RWPE1 (cell line): ENCODE measurements around the gene GLIPR1L2.

Source experiments
- CTCF ChIA-PET: fragments of 350-600 bp; sonication (Branson Sonifier 250); formaldehyde crosslinking; extraction: SDS; loops from one replicate; lab custom pipeline; 2021; lab: Yijun Ruan, JAX
- POLR2A ChIA-PET: fragments of 400-600 bp; formaldehyde crosslinking; extraction: SDS; loops from one replicate; lab custom pipeline; 2020; ENCODE audit warnings: antibody characterized with exemption; ENCODE audit not compliant: low non-redundant PET; lab: Yijun Ruan, JAX
- DNase-seq: peaks from one replicate; pipeline ENCODE4 v3.0.0; 2012; ENCODE audit warnings: low spot score
- H3K27ac ChIP-seq: fragments of 450-650 bp; 2 replicates; pipeline ENCODE4 v1.5.1; 2017
- TF ChIP-seq, protein P1 (sequence below): fragments of 450-650 bp; conservative IDR thresholded peaks from 2 replicates; pipeline ENCODE4 v1.5.1; 2017; ENCODE audit warnings: low read depth, mild to moderate bottlenecking

Gene GLIPR1L2

DNA sequence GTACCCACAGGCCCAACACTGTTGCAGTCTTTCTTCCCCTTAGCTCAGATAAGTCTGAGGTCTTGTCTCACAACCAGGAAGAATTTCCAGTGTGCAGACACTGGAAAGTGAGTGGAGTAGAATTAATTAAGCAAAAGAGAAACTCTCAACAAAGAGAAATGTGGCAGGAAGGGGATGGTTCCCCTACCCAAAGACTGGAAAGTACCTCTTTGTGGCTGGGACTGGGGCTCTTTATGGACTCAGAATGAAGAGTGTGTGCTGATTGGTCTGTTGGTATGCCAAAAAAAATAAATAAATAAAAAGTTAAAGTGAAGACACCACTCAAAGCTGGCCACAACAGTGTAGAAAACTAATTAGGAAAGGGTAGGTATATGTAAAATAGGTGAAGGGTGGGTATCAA lies 30.0 kb upstream of the GLIPR1L2 start:
- no peak overlapping the region for H3K27ac ChIP-seq
- TF ChIP-seq, protein P1, sequence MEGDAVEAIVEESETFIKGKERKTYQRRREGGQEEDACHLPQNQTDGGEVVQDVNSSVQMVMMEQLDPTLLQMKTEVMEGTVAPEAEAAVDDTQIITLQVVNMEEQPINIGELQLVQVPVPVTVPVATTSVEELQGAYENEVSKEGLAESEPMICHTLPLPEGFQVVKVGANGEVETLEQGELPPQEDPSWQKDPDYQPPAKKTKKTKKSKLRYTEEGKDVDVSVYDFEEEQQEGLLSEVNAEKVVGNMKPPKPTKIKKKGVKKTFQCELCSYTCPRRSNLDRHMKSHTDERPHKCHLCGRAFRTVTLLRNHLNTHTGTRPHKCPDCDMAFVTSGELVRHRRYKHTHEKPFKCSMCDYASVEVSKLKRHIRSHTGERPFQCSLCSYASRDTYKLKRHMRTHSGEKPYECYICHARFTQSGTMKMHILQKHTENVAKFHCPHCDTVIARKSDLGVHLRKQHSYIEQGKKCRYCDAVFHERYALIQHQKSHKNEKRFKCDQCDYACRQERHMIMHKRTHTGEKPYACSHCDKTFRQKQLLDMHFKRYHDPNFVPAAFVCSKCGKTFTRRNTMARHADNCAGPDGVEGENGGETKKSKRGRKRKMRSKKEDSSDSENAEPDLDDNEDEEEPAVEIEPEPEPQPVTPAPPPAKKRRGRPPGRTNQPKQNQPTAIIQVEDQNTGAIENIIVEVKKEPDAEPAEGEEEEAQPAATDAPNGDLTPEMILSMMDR: no peak

GRCh38 chr12:75361408-75361807 lies 29.5 kb upstream of the GLIPR1L2 start:
- TF ChIP-seq, protein P1: no peak
- CTCF ChIA-PET: no interaction called here
- no peak overlapping the region for H3K27ac ChIP-seq
- POLR2A ChIA-PET: no interaction called here
- no peak for DNase-seq

More for the DNA sequence above, 30.0 kb upstream of the GLIPR1L2 start:
- ChIA-PET POLR2A (no interaction called here), CTCF (no interaction called here)
- no peak for DNase-seq

GRCh38 chr12:75364919-75365318 lies 26.0 kb upstream of the GLIPR1L2 start:
- CTCF ChIA-PET: interaction anchor here (0.6 kb wide), 1 partner anchor 33 kb away, joined by 3 read pairs; no protein-coding TSS in a partner anchor
- POLR2A ChIA-PET: no interaction called here
- no peak for DNase-seq

GRCh38 chr12:75366629-75367028 lies 24.3 kb upstream of the GLIPR1L2 start:
- POLR2A ChIA-PET: no interaction called here
- TF ChIP-seq, protein P1: no peak
- H3K27ac ChIP-seq: no peak overlapping the region
- no peak for DNase-seq
- CTCF ChIA-PET: interaction anchor here (0.6 kb wide), 1 partner anchor 594 kb away, joined by 3 read pairs; no protein-coding TSS in a partner anchor

More at GRCh38 chr12:75364919-75365318, 26.0 kb upstream of the GLIPR1L2 start:
- TF ChIP-seq, protein P1: no peak
- no peak overlapping the region for H3K27ac ChIP-seq

- TF ChIP-seq, protein P1: no peak
- ChIA-PET POLR2A (no interaction called here), CTCF (no interaction called here)
- no peak overlapping the region for H3K27ac ChIP-seq
- DNase-seq: no peak
Measured at GRCh38 chr12:75374971-75375370, 15.9 kb upstream of the GLIPR1L2 start.

DNA sequence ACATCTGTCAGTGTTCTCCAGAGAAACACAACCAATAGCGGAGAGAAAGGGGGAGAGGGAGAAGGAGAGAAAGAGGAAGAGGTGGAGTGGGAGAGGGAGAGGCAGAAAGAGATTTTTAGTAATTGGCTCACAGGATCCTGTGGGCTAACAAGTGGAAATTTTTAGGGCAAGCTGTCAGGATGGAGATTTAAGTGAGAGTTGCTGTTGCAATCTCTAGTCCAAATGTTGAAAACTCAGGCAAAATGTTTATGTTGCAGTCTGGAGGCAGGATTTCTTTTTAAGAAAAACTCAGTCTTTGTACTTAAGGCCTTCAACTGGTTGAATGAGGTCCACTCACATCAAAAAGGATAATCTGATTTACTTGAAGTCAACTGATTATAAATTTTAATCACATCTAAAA lies 12.5 kb upstream of the GLIPR1L2 start:
- no peak overlapping the region for H3K27ac ChIP-seq
- ChIA-PET CTCF (interaction anchor here (0.6 to 0.7 kb wide), 2 partner anchors 43 to 1336 kb away, joined by 4 to 6 read pairs; no protein-coding TSS in a partner anchor), POLR2A (no interaction called here)
- TF ChIP-seq, protein P1: no peak
- DNase-seq: no peak
